T47D (cell line): ENCODE results near the gene CCNQ.

ENCODE experiments used
- DNase-seq, 2 experiments: peaks; one replicate each; pipeline versions ENCODE4 v3.0.0 to v3.0.0-alpha.2; 2011 to 2012; ENCODE audit warnings: low read depth in 1 of 2, low spot score in 1 of 2
- JUND ChIP-seq: IDR thresholded peaks from 2 replicates; pipeline ENCODE4 v1.6.1; 2012; ENCODE audit warnings: low read depth
- in situ Hi-C: cut with HindIII; loops from 2 replicates; pipeline ENCODE4 v1.10.0; 2016; ENCODE audit warnings: low sequenced_read_pairs, low pct_unique_long_range_greater_than_20kb

CCNQ gene

GRCh38 chrX:153624196-153625091 is 25.5 kb upstream of the CCNQ start:
- in situ Hi-C loops, result no loop called here
- TF ChIP-seq JUND, result no peak
- no peak for DNase-seq

GRCh38 chrX:153623310-153624029 is 24.5 kb upstream of the CCNQ start:
- in situ Hi-C loops, result no loop called here
- TF ChIP-seq JUND, result no peak
- no peak for DNase-seq

- DNase-seq, result no peak
- in situ Hi-C loops, result no loop called here
- no peak for TF ChIP-seq JUND
These were observed 23.8 kb upstream of the CCNQ start for GRCh38 chrX:153622661-153623309.

- no peak for DNase-seq
- in situ Hi-C loops, result no loop called here
- no peak for TF ChIP-seq JUND
These were observed 23.1 kb upstream of the CCNQ start for GRCh38 chrX:153621949-153622598.

- TF ChIP-seq JUND, result no peak
- in situ Hi-C loops, result no loop called here
- no peak for DNase-seq
These were observed 21.6 kb upstream of the CCNQ start for GRCh38 chrX:153620576-153620975.

GRCh38 chrX:153614818-153615217 is 15.9 kb upstream of the CCNQ start:
- no peak for TF ChIP-seq JUND
- in situ Hi-C loops, result no loop called here
- DNase-seq, result no peak

- in situ Hi-C loops, result no loop called here
- no peak for TF ChIP-seq JUND
- no peak for DNase-seq
These were observed 13.5 kb upstream of the CCNQ start for GRCh38 chrX:153612413-153612812.

GRCh38 chrX:153611298-153612095 is 12.6 kb upstream of the CCNQ start:
- in situ Hi-C loops, result no loop called here
- DNase-seq, result no peak
- no peak for TF ChIP-seq JUND

GRCh38 chrX:153610836-153611213 is 11.9 kb upstream of the CCNQ start:
- in situ Hi-C loops, result no loop called here
- no peak for DNase-seq
- TF ChIP-seq JUND, result no peak

GRCh38 chrX:153609917-153610835 is 11.2 kb upstream of the CCNQ start:
- peak; percentile 45 to 69 for DNase-seq
- no peak for TF ChIP-seq JUND
- in situ Hi-C loops, result no loop called here

GRCh38 chrX:153608806-153609205 is 9.9 kb upstream of the CCNQ start:
- DNase-seq, result no peak
- TF ChIP-seq JUND, result no peak
- in situ Hi-C loops, result no loop called here
